Ishikawa (cell line): ENCODE data around the gene ACTR3.

Experiments
- CEBPB ChIP-seq: IDR thresholded peaks from 2 replicates; pipeline ENCODE4 v1.6.1; 2012
- FOXM1 ChIP-seq: IDR thresholded peaks from 2 replicates; pipeline ENCODE4 v1.6.1; 2012; ENCODE audit warnings: low read depth, borderline replicate concordance
- TAF1 ChIP-seq: IDR thresholded peaks from 2 replicates; pipeline ENCODE4 v1.6.1; 2012; ENCODE audit warnings: low read depth, mild to moderate bottlenecking
- TCF12 ChIP-seq: IDR thresholded peaks from 2 replicates; pipeline ENCODE4 v1.6.1; 2012; ENCODE audit warnings: low read depth
- USF1 ChIP-seq: IDR thresholded peaks from 2 replicates; pipeline ENCODE4 v1.6.1; 2012
- YY1 ChIP-seq: IDR thresholded peaks from 2 replicates; pipeline ENCODE4 v1.6.1; 2012; ENCODE audit warnings: low read depth
- TF ChIP-seq, protein P1 (sequence below): IDR thresholded peaks from 2 replicates; pipeline ENCODE4 v1.6.1; 2012

- no peak for TF ChIP-seq CEBPB
- no peak for TF ChIP-seq TAF1
- TF ChIP-seq FOXM1, result no peak
- no peak for TF ChIP-seq USF1
- TF ChIP-seq, protein P1, sequence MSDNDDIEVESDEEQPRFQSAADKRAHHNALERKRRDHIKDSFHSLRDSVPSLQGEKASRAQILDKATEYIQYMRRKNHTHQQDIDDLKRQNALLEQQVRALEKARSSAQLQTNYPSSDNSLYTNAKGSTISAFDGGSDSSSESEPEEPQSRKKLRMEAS, result no peak
- no peak for TF ChIP-seq TCF12
- TF ChIP-seq YY1, result no peak
Observed at GRCh38 chr2:113876503-113877387, 13.1 kb upstream of the ACTR3 start.
